Measurements from ENCODE around the gene ZNF516.

Gene ZNF516

DNA sequence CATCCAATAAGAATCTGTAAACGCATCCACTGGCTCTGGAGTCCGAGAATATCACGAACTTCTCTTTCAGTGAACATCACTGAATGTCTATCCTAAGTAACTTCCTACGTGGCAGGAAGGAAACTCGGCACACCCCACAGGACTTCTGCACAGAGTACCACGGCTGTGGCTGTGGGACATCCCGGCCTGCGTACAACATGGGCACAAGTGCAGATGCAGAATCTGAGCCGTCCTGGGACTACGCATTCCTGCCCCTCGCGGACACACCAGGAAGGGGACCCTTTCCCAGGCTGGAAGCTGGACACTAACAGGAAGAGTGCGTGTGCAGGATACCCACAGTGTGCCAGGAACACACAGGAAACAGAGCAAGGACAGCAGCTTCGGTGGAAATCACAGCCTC lies 60.6 kb downstream of the ZNF516 start:
- TF ChIP-seq, protein P1, sequence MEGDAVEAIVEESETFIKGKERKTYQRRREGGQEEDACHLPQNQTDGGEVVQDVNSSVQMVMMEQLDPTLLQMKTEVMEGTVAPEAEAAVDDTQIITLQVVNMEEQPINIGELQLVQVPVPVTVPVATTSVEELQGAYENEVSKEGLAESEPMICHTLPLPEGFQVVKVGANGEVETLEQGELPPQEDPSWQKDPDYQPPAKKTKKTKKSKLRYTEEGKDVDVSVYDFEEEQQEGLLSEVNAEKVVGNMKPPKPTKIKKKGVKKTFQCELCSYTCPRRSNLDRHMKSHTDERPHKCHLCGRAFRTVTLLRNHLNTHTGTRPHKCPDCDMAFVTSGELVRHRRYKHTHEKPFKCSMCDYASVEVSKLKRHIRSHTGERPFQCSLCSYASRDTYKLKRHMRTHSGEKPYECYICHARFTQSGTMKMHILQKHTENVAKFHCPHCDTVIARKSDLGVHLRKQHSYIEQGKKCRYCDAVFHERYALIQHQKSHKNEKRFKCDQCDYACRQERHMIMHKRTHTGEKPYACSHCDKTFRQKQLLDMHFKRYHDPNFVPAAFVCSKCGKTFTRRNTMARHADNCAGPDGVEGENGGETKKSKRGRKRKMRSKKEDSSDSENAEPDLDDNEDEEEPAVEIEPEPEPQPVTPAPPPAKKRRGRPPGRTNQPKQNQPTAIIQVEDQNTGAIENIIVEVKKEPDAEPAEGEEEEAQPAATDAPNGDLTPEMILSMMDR (IDR thresholded peaks at IDR 0.05; ENCODE audit: control insufficient read depth, extremely low read depth, insufficient read depth): no peak
- H3K4me3 ChIP-seq (ENCODE audit: low read depth, low read length): no peak overlapping the region
- DNase-seq (ENCODE audit: low read depth): no peak

DNA sequence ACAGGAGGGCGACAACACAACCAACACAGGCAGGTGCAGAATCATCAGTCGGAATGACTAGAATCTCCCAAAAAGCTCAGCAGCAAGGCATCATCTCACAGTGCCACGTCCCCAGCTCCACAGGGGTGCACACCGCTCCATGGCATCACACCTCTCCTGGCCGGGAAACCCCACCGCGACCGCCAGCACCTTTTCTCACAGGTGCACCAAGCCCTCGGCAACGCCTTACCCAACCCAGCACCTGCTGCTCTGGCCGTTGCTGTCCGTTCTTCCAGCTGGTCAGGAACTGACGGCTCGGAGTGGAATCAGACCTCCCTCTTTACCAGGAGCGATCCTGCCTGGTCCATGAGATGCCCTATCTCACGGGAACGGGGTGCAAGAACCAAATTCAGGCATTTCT lies 61.3 kb downstream of the ZNF516 start:
- TF ChIP-seq, protein P1 (IDR thresholded peaks at IDR 0.05; ENCODE audit: control insufficient read depth, extremely low read depth, insufficient read depth): no peak
- no peak for DNase-seq (ENCODE audit: low read depth)
- H3K4me3 ChIP-seq (ENCODE audit: low read depth, low read length): no peak overlapping the region

DNA sequence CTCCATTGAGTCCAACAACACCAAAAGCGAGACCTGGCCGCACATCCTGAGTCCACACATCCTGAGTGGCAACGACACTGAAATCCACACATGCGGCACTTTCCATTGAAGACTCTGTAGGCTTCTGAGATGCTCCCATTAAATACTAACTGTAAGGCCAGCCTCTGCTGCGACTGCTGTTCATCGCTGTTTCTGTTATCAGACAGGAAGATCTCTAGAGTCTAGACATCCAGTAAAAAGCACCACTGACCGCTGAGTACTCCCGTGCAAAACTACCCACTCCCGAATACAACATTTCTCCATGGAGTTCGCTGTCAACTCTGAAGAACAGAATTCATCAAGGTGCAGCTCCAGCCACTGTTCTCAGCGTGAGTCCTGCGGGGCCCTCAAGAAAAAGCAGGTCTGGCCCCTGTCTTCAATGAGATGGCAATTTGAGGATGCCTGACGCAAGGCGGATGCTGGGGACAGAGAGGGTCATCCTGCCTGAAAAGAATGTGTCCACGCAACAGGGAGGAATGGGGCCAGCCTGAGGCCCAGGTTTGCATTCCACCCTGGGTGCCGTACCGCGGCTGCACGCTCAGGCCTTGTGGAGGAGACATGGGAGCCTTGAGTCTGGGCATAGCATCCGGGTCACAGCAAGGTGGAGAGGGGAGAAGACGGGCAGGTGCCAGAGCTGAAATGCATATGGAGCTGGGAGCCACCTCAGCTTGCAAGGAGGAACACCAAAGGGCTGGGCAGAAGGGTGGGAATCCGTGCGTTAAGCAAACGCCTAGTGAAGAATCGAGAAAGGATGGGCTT lies 61.9 kb downstream of the ZNF516 start:
- TF ChIP-seq, protein P1 (IDR thresholded peaks at IDR 0.05; ENCODE audit: control insufficient read depth, extremely low read depth, insufficient read depth): no peak
- no peak overlapping the region for H3K4me3 ChIP-seq (ENCODE audit: low read depth, low read length)
- DNase-seq (ENCODE audit: low read depth): no peak

DNA sequence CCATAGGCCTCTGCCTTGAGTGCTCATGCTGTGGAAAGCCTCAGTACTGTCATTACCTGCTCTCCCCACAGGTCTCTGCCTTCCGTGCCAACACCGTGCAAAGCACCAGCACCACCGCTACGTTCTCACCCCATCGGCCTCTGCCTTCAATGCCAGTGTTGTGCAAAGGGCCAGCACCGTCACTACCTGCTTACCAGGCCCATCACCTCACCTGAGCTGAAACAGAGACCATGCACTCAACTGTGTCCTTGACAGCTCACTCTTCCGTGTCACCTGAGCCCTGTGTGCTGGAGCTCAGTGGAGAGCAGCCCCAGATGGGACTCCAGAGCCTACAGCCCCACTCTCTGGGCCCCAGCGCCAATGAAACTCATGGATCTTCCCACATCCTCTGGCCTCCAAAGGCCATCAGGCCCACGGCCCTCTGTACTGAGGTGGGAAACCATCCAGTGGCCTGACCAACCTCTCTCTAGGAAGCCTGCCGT lies 62.7 kb downstream of the ZNF516 start:
- TF ChIP-seq, protein P1 (IDR thresholded peaks at IDR 0.05; ENCODE audit: control insufficient read depth, extremely low read depth, insufficient read depth): no peak
- DNase-seq (ENCODE audit: low read depth): no peak
- H3K4me3 ChIP-seq (ENCODE audit: low read depth, low read length): no peak overlapping the region

DNA sequence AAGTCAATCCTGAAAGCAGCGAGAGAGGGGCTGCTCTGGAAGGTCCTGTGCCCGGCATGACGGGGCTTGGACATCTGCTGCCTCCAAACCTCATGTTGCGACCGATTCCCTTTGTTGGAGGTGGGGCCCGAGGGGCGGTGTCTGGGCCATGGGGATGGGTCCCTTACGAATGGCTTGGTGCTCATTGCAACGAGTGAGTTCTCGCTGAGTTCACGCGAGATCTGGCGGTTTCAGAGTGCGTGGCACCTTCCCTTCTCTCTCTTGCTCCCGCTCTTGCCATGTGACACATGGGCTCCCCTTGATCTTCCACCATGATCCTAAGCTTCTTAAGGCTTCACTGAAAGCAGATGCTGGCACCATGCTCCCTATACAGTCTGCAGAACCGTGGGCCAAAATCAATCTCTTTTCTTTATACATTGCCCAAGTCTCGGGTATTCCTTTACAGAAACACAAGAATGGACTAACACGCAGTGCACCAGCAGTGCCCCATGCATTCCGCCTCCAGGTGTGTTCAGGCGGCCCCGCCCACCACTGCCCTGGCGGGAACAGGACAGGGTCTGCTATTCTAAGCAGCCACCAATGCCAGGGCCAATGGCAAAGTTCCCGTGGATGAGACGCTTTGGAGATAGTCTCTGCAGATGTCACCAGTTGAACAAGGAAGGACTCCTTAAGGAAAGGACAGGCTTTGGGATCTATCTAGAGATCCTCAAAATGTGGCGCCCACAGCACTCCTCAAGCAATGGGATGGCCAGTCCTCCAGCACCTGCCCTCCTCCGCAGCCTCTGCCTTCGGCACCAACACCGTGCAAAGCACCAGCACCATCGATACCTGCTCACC lies 63.4 kb downstream of the ZNF516 start:
- H3K4me3 ChIP-seq (ENCODE audit: low read depth, low read length): no peak overlapping the region
- DNase-seq (ENCODE audit: low read depth): no peak

DNA sequence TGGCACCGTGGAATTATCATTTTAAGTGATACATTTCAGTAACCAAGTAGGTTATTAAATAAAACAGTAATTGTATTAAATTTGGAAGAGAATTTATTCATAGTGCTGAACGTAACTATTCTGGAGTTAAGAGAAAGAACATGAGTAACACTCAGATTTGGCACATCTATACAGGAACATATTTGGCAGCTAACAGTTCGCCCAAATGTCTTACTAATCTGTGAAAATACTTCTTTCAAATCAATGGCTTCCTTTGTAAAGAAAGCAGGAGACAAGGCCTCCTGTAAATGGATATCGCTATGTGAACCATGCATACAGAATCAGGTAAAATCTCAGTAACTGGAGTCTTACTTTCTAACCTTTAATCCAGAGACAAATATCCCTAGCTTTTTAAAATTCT lies 64.4 kb downstream of the ZNF516 start:
- TF ChIP-seq, protein P1 (IDR thresholded peaks at IDR 0.05; ENCODE audit: control insufficient read depth, extremely low read depth, insufficient read depth): no peak
- H3K4me3 ChIP-seq (ENCODE audit: low read depth, low read length): no peak overlapping the region
- no peak for DNase-seq (ENCODE audit: low read depth)

More for the DNA sequence above, 63.4 kb downstream of the ZNF516 start:
- TF ChIP-seq, protein P1 (IDR thresholded peaks at IDR 0.05; ENCODE audit: control insufficient read depth, extremely low read depth, insufficient read depth): no peak
